SU-DHL-6 (cell line): Measurements from ENCODE around the gene LRIT2.

Experiments
- H2AFZ ChIP-seq: fragments of 200-600 bp; sonication (generic); 2 replicates; pipeline ENCODE4 v1.6.1; 2014; ENCODE audit warnings: low read depth, mild to moderate bottlenecking, moderate library complexity, mixed read lengths, antibody characterized with exemption, low read length; ENCODE audit not compliant: severe bottlenecking
- H3F3A ChIP-seq: fragments of 200-600 bp; shearing (Covaris generic); 2 replicates; pipeline ENCODE4 v1.6.0; 2016; ENCODE audit warnings: antibody characterized with exemption, mild to moderate bottlenecking; ENCODE audit not compliant: insufficient read depth
- H3K27ac ChIP-seq: fragments of 200-600 bp; sonication (generic); 2 replicates; pipeline ENCODE4 v1.5.1; 2016; ENCODE audit warnings: low read depth, mild to moderate bottlenecking, low read length, moderate library complexity, mixed read lengths
- H3K27me3 ChIP-seq: fragments of 200-600 bp; sonication (generic), shearing (Covaris generic); 2 replicates; pipeline ENCODE4 v1.6.0; 2014; ENCODE audit warnings: mild to moderate bottlenecking, low read length
- H3K36me3 ChIP-seq: fragments of 200-600 bp; sonication (generic); 2 replicates; pipeline ENCODE4 v1.6.1; 2014; ENCODE audit warnings: mild to moderate bottlenecking, low read length, mixed read lengths
- H3K4me2 ChIP-seq: fragments of 300-600, 200-600 bp; shearing (Covaris generic), sonication (generic); 2 replicates; pipeline ENCODE4 v1.6.0; 2014; ENCODE audit warnings: low read length, low read depth, mild to moderate bottlenecking; ENCODE audit not compliant: poor library complexity, severe bottlenecking
- H3K4me3 ChIP-seq: fragments of 200-600 bp; sonication (generic); 2 replicates; pipeline ENCODE4 v1.5.1; 2014; ENCODE audit warnings: antibody characterized with exemption, low read length, mild to moderate bottlenecking, mixed read lengths; ENCODE audit not compliant: insufficient read depth, poor library complexity, severe bottlenecking
- H3K79me2 ChIP-seq: fragments of 200-600 bp; sonication (generic); 2 replicates; pipeline ENCODE4 v1.6.1; 2014; ENCODE audit warnings: mild to moderate bottlenecking, low read length, moderate library complexity; ENCODE audit not compliant: insufficient read depth
- H3K9ac ChIP-seq: fragments of 200-600 bp; sonication (generic); 2 replicates; pipeline ENCODE4 v1.7.0; 2014; ENCODE audit warnings: mild to moderate bottlenecking, low read length
- H3K9me2 ChIP-seq: fragments of 200-600 bp; sonication (generic); replicated peaks from 2 replicates; pipeline ENCODE4 v1.6.1; 2014; ENCODE audit warnings: low read length; ENCODE audit not compliant: insufficient read depth
- H3K9me3 ChIP-seq: fragments of 200-600 bp; sonication (generic); 2 replicates; pipeline ENCODE4 v1.6.1; 2014; ENCODE audit warnings: low read length, mixed read lengths; ENCODE audit not compliant: insufficient read depth
- H4K20me1 ChIP-seq: fragments of 200-600 bp; sonication (generic); 2 replicates; pipeline ENCODE4 v1.6.1; 2014; ENCODE audit warnings: low read depth, mild to moderate bottlenecking, antibody characterized with exemption, low read length, moderate library complexity, mixed read lengths
- CTCF ChIP-seq: fragments of 200-600 bp; sonication (generic); IDR thresholded peaks from one replicate; pipeline ENCODE4 v1.5.1; 2017; ENCODE audit warnings: antibody characterized with exemption, mild to moderate bottlenecking, low read length, moderate library complexity; ENCODE audit not compliant: insufficient read depth, poor library complexity, severe bottlenecking
- EZH2phosphoT487 ChIP-seq: fragments of 200-600 bp; sonication (generic), shearing (Covaris generic); conservative IDR thresholded peaks from 2 replicates; pipeline ENCODE4 v1.6.1; 2018; ENCODE audit warnings: mild to moderate bottlenecking, antibody characterized with exemption, low read length, moderate library complexity, mixed read lengths

LRIT2 gene

GRCh38 chr10:84225427-84226173 is at the start of gene LRIT2:
Gene LRIT2 (minus strand): TSS chr10:84225544. CDS start chr10:84225520, 24 bp downstream.
- Histone ChIP-seq H3K27ac (no peak within 1 kb of the TSS), H3K36me3 (no peaks in the 10 kb centered on the region), H3K27me3 (no peaks in the 10 kb centered on the region), H3F3A (no peaks in the 10 kb centered on the region), H2AFZ (no peak within 1 kb of the TSS), H4K20me1 (no peaks in the 10 kb centered on the region), H3K9me3 (no peaks in the 10 kb centered on the region), H3K9ac (no peak within 1 kb of the TSS), H3K4me2 (no peak within 1 kb of the TSS), H3K4me3 (no peak within 1 kb of the TSS), H3K79me2 (no peaks in the 10 kb centered on the region), H3K9me2 (no peaks in the 10 kb centered on the region)
- TF ChIP-seq EZH2phosphoT487: no peak
- TF ChIP-seq CTCF: no peak

- Histone ChIP-seq H3K79me2 (no peaks in the 10 kb centered on the region), H3K9me2 (no peaks in the 10 kb centered on the region), H3K4me2 (no peak overlapping the region), H2AFZ (no peak overlapping the region), H3K9me3 (no peaks in the 10 kb centered on the region), H3F3A (no peaks in the 10 kb centered on the region), H4K20me1 (no peaks in the 10 kb centered on the region), H3K27ac (no peak overlapping the region), H3K9ac (no peak overlapping the region), H3K4me3 (no peak overlapping the region), H3K27me3 (no peaks in the 10 kb centered on the region), H3K36me3 (no peaks in the 10 kb centered on the region)
- no peak for TF ChIP-seq CTCF
- no peak for TF ChIP-seq EZH2phosphoT487
Observed at GRCh38 chr10:84270708-84271107, 45.4 kb upstream of the LRIT2 start.

GRCh38 chr10:84269773-84270172 is 44.4 kb upstream of the LRIT2 start:
- Histone ChIP-seq H3K36me3 (no peaks in the 10 kb centered on the region), H2AFZ (no peak overlapping the region), H3K9me2 (no peaks in the 10 kb centered on the region), H3F3A (no peaks in the 10 kb centered on the region), H3K9me3 (no peaks in the 10 kb centered on the region), H3K27me3 (no peaks in the 10 kb centered on the region), H3K4me2 (no peak overlapping the region), H3K79me2 (no peaks in the 10 kb centered on the region), H3K27ac (no peak overlapping the region), H4K20me1 (no peaks in the 10 kb centered on the region), H3K4me3 (no peak overlapping the region), H3K9ac (no peak overlapping the region)
- TF ChIP-seq CTCF (no peak), EZH2phosphoT487 (no peak)
